Cortex of kidney (tissue), 1 donor: ENCODE results near the gene ZNF225.
"Not testable (repeated sequence)": the region's sequence is repeated elsewhere in the genome, so short reads cannot be mapped to it uniquely, and the experiment has no call there.

Source experiments
- DNase-seq: peaks from one replicate; lab custom pipeline; 2025; lab: John Stamatoyannopoulos, UW

The ZNF225 gene

GRCh38 chr19:44163789-44164188 is 50.6 kb downstream of the ZNF225 start:
- no peak for DNase-seq

- no peak for DNase-seq
Observed at GRCh38 chr19:44164327-44164672, 51.1 kb downstream of the ZNF225 start.

GRCh38 chr19:44164673-44165512 is 51.7 kb downstream of the ZNF225 start, which contains the start of gene ZNF226:
ZNF226 (plus strand) TSS chr19:44165100; CDS start chr19:44170081, 4,981 bp downstream.
- DNase-seq: no peak

- not testable (repeated sequence) for DNase-seq
Observed at GRCh38 chr19:44170660-44171059, 57.5 kb downstream of the ZNF225 start.

GRCh38 chr19:44176590-44176989 is 63.4 kb downstream of the ZNF225 start:
- DNase-seq: no peak

GRCh38 chr19:44180968-44181367 is 67.8 kb downstream of the ZNF225 start:
- no peak for DNase-seq

GRCh38 chr19:44182145-44182544 is 68.9 kb downstream of the ZNF225 start:
- no peak for DNase-seq
